CD1c-positive myeloid dendritic cell (primary cell): ENCODE results near the gene NLRC5.

Experiments
- DNase-seq: peaks from one replicate; pipeline ENCODE4 v3.0.0-alpha.2; 2016; ENCODE audit errors: extremely low spot score

NLRC5 gene

GRCh38 chr16:57123974-57124674 is 134.8 kb downstream of the NLRC5 start:
- DNase-seq, result no peak

GRCh38 chr16:57125376-57125775 is 136.0 kb downstream of the NLRC5 start:
- no peak for DNase-seq

GRCh38 chr16:57125969-57126368 is 136.6 kb downstream of the NLRC5 start:
- DNase-seq, result no peak

- no peak for DNase-seq
Measured at GRCh38 chr16:57126411-57126810, 137.1 kb downstream of the NLRC5 start.

- DNase-seq, result no peak
Measured at GRCh38 chr16:57127037-57127763, 137.8 kb downstream of the NLRC5 start.

GRCh38 chr16:57127836-57128235 is 138.5 kb downstream of the NLRC5 start:
- no peak for DNase-seq

- no peak for DNase-seq
Measured at GRCh38 chr16:57128771-57129389, 139.5 kb downstream of the NLRC5 start.

GRCh38 chr16:57130950-57131321 is 141.6 kb downstream of the NLRC5 start:
- no peak for DNase-seq

- DNase-seq, result no peak
Measured at GRCh38 chr16:57131351-57131970, 142.1 kb downstream of the NLRC5 start.

GRCh38 chr16:57132470-57132869 is 143.1 kb downstream of the NLRC5 start:
- DNase-seq, result no peak

GRCh38 chr16:57133031-57133430 is 143.7 kb downstream of the NLRC5 start:
- DNase-seq, result no peak
